ENCODE data around the gene ITPKB.

ITPKB gene

DNA sequence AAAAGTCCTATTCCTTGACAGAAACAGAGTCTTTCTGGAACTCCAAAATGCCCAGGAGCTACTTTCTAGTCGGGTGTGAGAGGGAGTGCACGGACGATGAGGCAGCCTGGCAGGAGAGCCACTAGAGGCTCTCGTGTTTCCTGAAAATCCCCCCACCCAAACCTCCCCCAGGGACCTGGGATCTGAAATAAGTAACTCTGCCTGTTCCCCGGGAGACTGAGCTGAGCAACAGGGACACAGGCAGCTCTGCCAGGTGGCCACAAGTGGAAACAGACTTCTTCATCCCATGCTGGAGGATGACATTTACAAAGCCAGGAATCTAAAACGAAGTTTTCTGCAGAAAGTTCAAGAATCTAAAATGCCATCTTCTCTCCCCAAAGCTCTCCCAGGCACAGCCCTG lies 77.1 kb downstream of the ITPKB start:
- peaks cover 82% of the 10 kb centered on the region for H3K4me1 Mint-ChIP-seq
- peak overlapping the region in 1 of 3 experiments; percentile 25 for H3K4me3 Mint-ChIP-seq
- H3K27ac Mint-ChIP-seq: peak overlapping the region; percentile 65 to 97 (median 81)
- H3K36me3 Mint-ChIP-seq (ENCODE audit: low read depth): no peaks in the 10 kb centered on the region
- H3K27me3 Mint-ChIP-seq (ENCODE audit: low read depth): peaks cover 11% of the 10 kb centered on the region
- TF ChIP-seq, protein P1, sequence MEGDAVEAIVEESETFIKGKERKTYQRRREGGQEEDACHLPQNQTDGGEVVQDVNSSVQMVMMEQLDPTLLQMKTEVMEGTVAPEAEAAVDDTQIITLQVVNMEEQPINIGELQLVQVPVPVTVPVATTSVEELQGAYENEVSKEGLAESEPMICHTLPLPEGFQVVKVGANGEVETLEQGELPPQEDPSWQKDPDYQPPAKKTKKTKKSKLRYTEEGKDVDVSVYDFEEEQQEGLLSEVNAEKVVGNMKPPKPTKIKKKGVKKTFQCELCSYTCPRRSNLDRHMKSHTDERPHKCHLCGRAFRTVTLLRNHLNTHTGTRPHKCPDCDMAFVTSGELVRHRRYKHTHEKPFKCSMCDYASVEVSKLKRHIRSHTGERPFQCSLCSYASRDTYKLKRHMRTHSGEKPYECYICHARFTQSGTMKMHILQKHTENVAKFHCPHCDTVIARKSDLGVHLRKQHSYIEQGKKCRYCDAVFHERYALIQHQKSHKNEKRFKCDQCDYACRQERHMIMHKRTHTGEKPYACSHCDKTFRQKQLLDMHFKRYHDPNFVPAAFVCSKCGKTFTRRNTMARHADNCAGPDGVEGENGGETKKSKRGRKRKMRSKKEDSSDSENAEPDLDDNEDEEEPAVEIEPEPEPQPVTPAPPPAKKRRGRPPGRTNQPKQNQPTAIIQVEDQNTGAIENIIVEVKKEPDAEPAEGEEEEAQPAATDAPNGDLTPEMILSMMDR (IDR thresholded peaks at IDR 0.05; ENCODE audit: unreplicated experiment in 3 of 3): no peak
- no peaks in the 10 kb centered on the region for H3K9me3 Mint-ChIP-seq

DNA sequence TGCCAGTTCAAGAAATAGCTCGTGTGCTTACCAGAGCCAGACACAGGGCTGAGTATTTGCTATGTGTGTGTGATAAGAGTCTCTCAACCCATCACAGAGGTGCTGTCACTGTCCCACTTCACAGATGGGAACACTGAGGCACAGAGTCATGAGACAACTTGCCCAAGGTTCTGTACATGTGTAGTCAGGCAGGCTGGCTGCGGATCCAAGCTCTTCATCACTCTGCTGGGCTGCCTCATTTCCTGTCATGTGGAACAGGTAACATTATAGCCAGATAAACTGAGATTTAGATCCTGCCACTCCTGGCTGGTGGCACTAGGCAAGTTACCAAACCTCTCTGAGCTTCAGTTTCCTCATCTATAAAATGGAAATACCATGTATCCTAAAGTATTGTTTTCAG lies 77.8 kb downstream of the ITPKB start:
- H3K27me3 Mint-ChIP-seq (ENCODE audit: low read depth): peaks cover 11% of the 10 kb centered on the region
- H3K4me1 Mint-ChIP-seq: peaks cover 83% of the 10 kb centered on the region
- peak overlapping the region in 2 of 3 experiments; percentile 81 to 97 for H3K27ac Mint-ChIP-seq
- TF ChIP-seq, protein P1 (IDR thresholded peaks at IDR 0.05; ENCODE audit: unreplicated experiment in 3 of 3): no peak
- no peak overlapping the region for H3K4me3 Mint-ChIP-seq
- H3K36me3 Mint-ChIP-seq (ENCODE audit: low read depth): no peaks in the 10 kb centered on the region
- H3K9me3 Mint-ChIP-seq: no peaks in the 10 kb centered on the region

GRCh38 chr1:226660410-226661182 lies 78.5 kb downstream of the ITPKB start:
- Mint-ChIP-seq H3K27ac (peak overlapping the region; percentile 28 to 86 (median 85)), H3K27me3 (ENCODE audit: low read depth) (peaks cover 11% of the 10 kb centered on the region), H3K4me3 (peak overlapping the region in 2 of 3 experiments; percentile 23 to 28), H3K4me1 (peaks cover 90% of the 10 kb centered on the region), H3K9me3 (no peaks in the 10 kb centered on the region), H3K36me3 (ENCODE audit: low read depth) (no peaks in the 10 kb centered on the region)
- TF ChIP-seq, protein P1 (IDR thresholded peaks at IDR 0.05; ENCODE audit: unreplicated experiment in 3 of 3): no peak

DNA sequence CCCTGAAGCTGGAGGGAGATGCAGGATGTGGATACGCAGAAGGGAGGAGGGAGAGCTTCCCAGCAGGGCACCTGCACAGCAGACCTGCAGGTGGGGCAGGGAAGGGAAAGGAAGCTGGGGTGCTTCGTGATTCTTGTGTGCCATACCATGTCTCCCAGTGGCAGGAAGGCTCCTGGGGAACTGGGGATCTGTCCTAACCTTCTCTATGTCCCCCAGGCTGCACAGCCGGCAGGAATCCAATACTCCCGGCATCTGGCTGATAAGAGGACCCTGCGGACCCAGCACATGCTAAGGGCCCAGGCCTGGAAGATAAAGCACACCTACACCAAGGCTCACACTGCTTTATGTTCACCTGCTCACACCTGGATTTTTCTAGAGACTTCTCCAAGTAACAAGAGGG lies 79.4 kb downstream of the ITPKB start:
- Mint-ChIP-seq H3K36me3 (ENCODE audit: low read depth) (no peaks in the 10 kb centered on the region), H3K4me1 (peaks cover 84% of the 10 kb centered on the region), H3K27ac (peak overlapping the region in 1 of 3 experiments; percentile 86), H3K9me3 (no peaks in the 10 kb centered on the region), H3K27me3 (ENCODE audit: low read depth) (peaks cover 8% of the 10 kb centered on the region), H3K4me3 (no peak overlapping the region)
- TF ChIP-seq, protein P1 (IDR thresholded peaks at IDR 0.05; ENCODE audit: unreplicated experiment in 3 of 3): no peak

- peaks cover 84% of the 10 kb centered on the region for H3K4me1 Mint-ChIP-seq
- TF ChIP-seq, protein P1 (IDR thresholded peaks at IDR 0.05; ENCODE audit: unreplicated experiment in 3 of 3): no peak
- H3K36me3 Mint-ChIP-seq (ENCODE audit: low read depth): no peaks in the 10 kb centered on the region
- H3K27ac Mint-ChIP-seq: no peak overlapping the region
- no peaks in the 10 kb centered on the region for H3K9me3 Mint-ChIP-seq
- H3K4me3 Mint-ChIP-seq: no peak overlapping the region
- H3K27me3 Mint-ChIP-seq (ENCODE audit: low read depth): peaks cover 8% of the 10 kb centered on the region
Measured at GRCh38 chr1:226659136-226659535, 79.9 kb downstream of the ITPKB start.
